SU-DHL-6 (cell line): ENCODE measurements around the gene FYCO1.

ENCODE experiments used
- EZH2phosphoT487 ChIP-seq: fragments of 200-600 bp; sonication (generic), shearing (Covaris generic); conservative IDR thresholded peaks from 2 replicates; pipeline ENCODE4 v1.6.1; 2018; ENCODE audit warnings: mild to moderate bottlenecking, antibody characterized with exemption, low read length, moderate library complexity, mixed read lengths
- TF ChIP-seq, protein P1 (sequence below): fragments of 200-600 bp; sonication (generic); IDR thresholded peaks from one replicate; pipeline ENCODE4 v1.5.1; 2017; ENCODE audit warnings: antibody characterized with exemption, mild to moderate bottlenecking, low read length, moderate library complexity; ENCODE audit not compliant: insufficient read depth, poor library complexity, severe bottlenecking

DNA sequence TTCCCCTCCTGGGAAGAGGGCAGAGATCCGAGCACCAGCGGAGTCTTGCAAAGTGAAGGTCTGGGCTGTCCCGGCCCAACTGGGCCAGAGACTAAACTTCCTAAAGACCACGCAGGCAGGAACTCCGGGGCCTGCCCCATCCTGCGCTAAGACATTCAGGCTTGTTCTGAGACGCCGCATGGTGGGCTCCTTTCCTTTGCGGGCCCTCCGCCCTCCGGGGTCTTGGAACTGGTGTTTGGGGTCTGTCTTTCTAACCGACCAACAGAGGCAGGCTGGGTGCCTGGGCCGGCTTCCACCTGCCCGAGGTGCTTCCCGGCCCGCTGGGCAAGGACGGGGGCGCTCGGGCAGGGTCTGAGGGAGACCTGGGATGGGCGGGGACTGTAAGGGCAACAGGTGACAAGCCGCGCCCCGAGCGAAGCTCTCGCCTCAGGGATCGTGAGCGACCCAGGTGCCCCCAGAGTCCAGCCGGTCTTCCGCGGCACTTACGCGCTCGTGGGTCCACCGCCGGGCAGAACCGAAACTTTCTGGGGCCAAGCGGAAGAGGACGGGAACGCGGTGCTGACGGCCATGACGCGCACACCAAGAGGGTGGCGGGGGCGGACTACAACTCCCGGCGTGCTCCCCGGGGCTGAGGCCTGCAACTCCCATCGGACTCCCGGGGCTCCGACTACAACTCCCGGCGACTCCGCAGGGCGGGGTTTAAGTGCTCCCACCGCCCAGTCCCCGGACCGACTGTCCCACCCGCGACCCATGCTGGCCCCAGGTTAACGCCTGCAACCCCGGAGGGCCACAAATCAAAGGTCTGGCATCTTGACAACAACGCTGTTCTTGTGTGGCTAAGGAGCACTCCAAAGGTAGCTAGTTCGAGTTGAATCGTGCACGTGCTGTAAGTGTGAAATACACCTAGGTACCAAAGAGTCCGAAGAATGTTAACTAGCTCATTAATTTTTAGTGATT is at the start of gene FYCO1:
- TF ChIP-seq, protein P1, sequence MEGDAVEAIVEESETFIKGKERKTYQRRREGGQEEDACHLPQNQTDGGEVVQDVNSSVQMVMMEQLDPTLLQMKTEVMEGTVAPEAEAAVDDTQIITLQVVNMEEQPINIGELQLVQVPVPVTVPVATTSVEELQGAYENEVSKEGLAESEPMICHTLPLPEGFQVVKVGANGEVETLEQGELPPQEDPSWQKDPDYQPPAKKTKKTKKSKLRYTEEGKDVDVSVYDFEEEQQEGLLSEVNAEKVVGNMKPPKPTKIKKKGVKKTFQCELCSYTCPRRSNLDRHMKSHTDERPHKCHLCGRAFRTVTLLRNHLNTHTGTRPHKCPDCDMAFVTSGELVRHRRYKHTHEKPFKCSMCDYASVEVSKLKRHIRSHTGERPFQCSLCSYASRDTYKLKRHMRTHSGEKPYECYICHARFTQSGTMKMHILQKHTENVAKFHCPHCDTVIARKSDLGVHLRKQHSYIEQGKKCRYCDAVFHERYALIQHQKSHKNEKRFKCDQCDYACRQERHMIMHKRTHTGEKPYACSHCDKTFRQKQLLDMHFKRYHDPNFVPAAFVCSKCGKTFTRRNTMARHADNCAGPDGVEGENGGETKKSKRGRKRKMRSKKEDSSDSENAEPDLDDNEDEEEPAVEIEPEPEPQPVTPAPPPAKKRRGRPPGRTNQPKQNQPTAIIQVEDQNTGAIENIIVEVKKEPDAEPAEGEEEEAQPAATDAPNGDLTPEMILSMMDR: no peak
- TF ChIP-seq EZH2phosphoT487: no peak
